Breast epithelium (tissue), 3 donors: ENCODE measurements around the gene STAB2.

ENCODE experiments used
- POLR2A ChIP-seq: fragments of 450-650 bp; IDR thresholded peaks from one replicate; pipeline ENCODE4 v1.6.1; 2016; ENCODE audit warnings: antibody characterized with exemption, mild to moderate bottlenecking, moderate library complexity
- POLR2AphosphoS5 ChIP-seq, 3 donors: sonication (generic); formaldehyde crosslinking; IDR thresholded peaks; one replicate each; pipeline ENCODE4 v1.6.1; 2017; ENCODE audit warnings: antibody characterized with exemption in 3 of 3
- TF ChIP-seq, protein P1 (sequence below), 3 donors: fragments of 450-650 bp; IDR thresholded peaks; one replicate each; pipeline ENCODE4 v1.5.1; 2016 to 2017; ENCODE audit warnings: antibody characterized with exemption in 3 of 3, mild to moderate bottlenecking in 3 of 3, moderate library complexity in 3 of 3

DNA sequence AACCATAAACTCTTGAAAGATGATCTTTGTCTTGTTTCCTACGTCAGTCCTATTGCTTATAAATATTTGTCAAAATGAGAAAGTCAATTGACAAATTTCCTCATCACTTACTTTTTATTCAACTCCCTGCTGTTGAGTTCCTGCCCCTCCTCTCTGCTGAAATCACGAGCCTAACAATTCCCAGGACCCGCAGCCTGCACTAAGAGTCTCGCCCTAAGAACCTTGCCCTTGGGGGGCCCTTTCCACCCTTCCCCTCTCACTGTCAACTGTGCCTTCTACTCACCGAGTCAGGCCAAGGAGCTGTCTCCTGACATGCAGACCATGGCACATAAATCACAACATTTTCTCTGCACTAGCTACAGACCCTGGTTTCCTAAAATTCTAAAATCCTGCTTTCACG lies 99.0 kb downstream of the STAB2 start:
- TF ChIP-seq, protein P1, sequence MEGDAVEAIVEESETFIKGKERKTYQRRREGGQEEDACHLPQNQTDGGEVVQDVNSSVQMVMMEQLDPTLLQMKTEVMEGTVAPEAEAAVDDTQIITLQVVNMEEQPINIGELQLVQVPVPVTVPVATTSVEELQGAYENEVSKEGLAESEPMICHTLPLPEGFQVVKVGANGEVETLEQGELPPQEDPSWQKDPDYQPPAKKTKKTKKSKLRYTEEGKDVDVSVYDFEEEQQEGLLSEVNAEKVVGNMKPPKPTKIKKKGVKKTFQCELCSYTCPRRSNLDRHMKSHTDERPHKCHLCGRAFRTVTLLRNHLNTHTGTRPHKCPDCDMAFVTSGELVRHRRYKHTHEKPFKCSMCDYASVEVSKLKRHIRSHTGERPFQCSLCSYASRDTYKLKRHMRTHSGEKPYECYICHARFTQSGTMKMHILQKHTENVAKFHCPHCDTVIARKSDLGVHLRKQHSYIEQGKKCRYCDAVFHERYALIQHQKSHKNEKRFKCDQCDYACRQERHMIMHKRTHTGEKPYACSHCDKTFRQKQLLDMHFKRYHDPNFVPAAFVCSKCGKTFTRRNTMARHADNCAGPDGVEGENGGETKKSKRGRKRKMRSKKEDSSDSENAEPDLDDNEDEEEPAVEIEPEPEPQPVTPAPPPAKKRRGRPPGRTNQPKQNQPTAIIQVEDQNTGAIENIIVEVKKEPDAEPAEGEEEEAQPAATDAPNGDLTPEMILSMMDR (IDR thresholded peaks at IDR 0.05): no peak
- no peak for TF ChIP-seq POLR2A
- no peak for TF ChIP-seq POLR2AphosphoS5 (IDR thresholded peaks at IDR 0.05)
